Measurements from ENCODE around the gene CRELD2. TPM values are rescaled to one million over a fixed set of nuclear protein-coding genes. Genes with fewer than 3 reads are reported as not detected.

CRELD2 gene
- polyA plus RNA-seq, 3 donors: 20.3 to 33.2 (median 27.6) TPM

DNA sequence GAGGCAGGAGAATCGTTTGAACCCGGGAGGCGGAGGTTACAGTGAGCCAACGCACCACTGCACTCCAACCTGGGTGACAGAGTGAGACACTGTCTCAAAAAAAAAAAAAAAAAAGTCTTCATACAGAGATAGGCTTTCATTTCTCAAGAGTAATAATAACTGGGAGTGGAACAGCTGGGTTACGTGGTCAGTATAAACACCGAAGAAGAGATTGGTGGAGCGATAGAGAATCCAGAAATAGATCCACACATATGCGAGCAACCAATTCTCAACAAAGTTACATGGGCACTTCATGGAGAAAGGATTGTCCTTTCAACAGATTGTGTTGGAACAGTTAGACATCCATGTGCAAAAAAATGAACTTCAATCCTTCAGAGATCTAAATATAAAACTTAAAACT lies 40.2 kb upstream of the CRELD2 start:
- H3K4me1 ChIP-seq (ENCODE audit: control insufficient read depth in 1 of 2, insufficient read depth in 2 of 2, low read length in 2 of 2): no peaks in the 10 kb centered on the region
- H3K9ac ChIP-seq (ENCODE audit: insufficient read depth, low read length, poor library complexity, severe bottlenecking): no peak overlapping the region
- peaks cover 10% of the 10 kb centered on the region for H3K4me1 Mint-ChIP-seq
- H3K27me3 Mint-ChIP-seq (ENCODE audit: low read depth in 3 of 3): peaks cover 0 to 2% (median 0%) of the 10 kb centered on the region in 3 donors
- H3K79me2 ChIP-seq (ENCODE audit: insufficient read depth, low read length): peaks cover 97% of the 10 kb centered on the region
- H3K9me3 ChIP-seq (replicated peaks in 1 of 2; ENCODE audit: control insufficient read depth in 1 of 2, insufficient read depth in 1 of 2, low read length in 2 of 2): peaks cover 0 to 25% of the 10 kb centered on the region in 2 donors
- intact Hi-C loops (cut with micrococcal nuclease): no loop called here
- no peak overlapping the region for H3K27ac Mint-ChIP-seq
- H3K27ac ChIP-seq (ENCODE audit: low read depth in 1 of 2, low read length in 2 of 2): no peak overlapping the region
- no peak for DNase-seq
- no peak for TF ChIP-seq CTCF (IDR thresholded peaks at IDR 0.05)
- no peak overlapping the region for H2AFZ ChIP-seq (ENCODE audit: insufficient read depth, low read depth, low read length, poor library complexity, severe bottlenecking)
- no peak overlapping the region for H3K4me3 Mint-ChIP-seq
- H4K20me1 ChIP-seq (ENCODE audit: insufficient read depth, low read length): peaks cover 46% of the 10 kb centered on the region
- 100% methylated on average over 1 of the region's 8 CpGs for WGBS (ENCODE audit: insufficient coverage)
- H3K36me3 Mint-ChIP-seq: peaks cover 30 to 56% of the 10 kb centered on the region in 2 donors
- H3K9me3 Mint-ChIP-seq: peaks cover 8 to 27% (median 17%) of the 10 kb centered on the region in 7 donors
- peaks cover 6 to 33% of the 10 kb centered on the region in 2 donors for H3K36me3 ChIP-seq (replicated peaks in 1 of 2; ENCODE audit: control insufficient read depth in 1 of 2, insufficient read depth in 2 of 2, low read length in 2 of 2)
- no peak overlapping the region for H3K4me2 ChIP-seq (replicated peaks; ENCODE audit: extremely low read depth, low read length, poor library complexity, severe bottlenecking)
- H3K27me3 ChIP-seq (ENCODE audit: control insufficient read depth in 2 of 2, insufficient read depth in 2 of 2, low read length in 2 of 2): no peaks in the 10 kb centered on the region
- no peak overlapping the region for H3K4me3 ChIP-seq (replicated peaks in 1 of 3; ENCODE audit: low read depth in 2 of 3, low read length in 3 of 3)

DNA sequence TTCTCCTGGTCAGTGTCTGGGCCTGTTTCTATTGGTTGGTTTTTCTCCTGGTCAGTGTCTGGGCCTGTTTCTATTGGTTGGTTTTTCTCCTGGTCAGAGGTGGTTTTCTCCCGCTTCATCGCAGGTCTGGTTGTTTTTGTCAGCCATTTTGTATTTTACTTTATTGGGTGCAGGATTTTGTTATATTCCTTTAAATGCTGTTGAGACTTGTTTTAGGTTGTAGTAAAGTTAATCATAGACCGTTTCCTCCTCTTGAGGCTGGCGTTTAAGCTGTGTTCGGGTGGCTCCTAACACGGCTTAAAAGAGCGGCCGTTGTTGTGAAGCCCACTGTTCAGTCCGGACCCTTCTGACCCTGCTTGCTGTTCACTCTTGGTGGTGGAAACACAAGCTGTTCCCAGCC lies 38.6 kb upstream of the CRELD2 start:
- Mint-ChIP-seq H3K9me3 (peaks cover 8 to 38% (median 26%) of the 10 kb centered on the region in 7 donors), H3K4me1 (peaks cover 10% of the 10 kb centered on the region), H3K27ac (peak overlapping the region in 2 of 7 donors; percentile 3 to 19), H3K4me3 (no peak overlapping the region), H3K36me3 (peaks cover 39 to 62% of the 10 kb centered on the region in 2 donors), H3K27me3 (ENCODE audit: low read depth in 3 of 3) (peaks cover 0 to 2% (median 0%) of the 10 kb centered on the region in 3 donors)
- H3K4me2 ChIP-seq (replicated peaks; ENCODE audit: extremely low read depth, low read length, poor library complexity, severe bottlenecking): no peak overlapping the region
- H4K20me1 ChIP-seq (ENCODE audit: insufficient read depth, low read length): peaks cover 44% of the 10 kb centered on the region
- 100% methylated on average over 5 of the region's 9 CpGs for WGBS (ENCODE audit: insufficient coverage)
- no peak overlapping the region for H3K27ac ChIP-seq (ENCODE audit: low read depth in 1 of 2, low read length in 2 of 2)
- H3K79me2 ChIP-seq (ENCODE audit: insufficient read depth, low read length): peaks cover 96% of the 10 kb centered on the region
- H3K27me3 ChIP-seq (ENCODE audit: control insufficient read depth in 2 of 2, insufficient read depth in 2 of 2, low read length in 2 of 2): no peaks in the 10 kb centered on the region
- peaks cover 0 to 39% of the 10 kb centered on the region in 2 donors for H3K9me3 ChIP-seq (replicated peaks in 1 of 2; ENCODE audit: control insufficient read depth in 1 of 2, insufficient read depth in 1 of 2, low read length in 2 of 2)
- intact Hi-C loops (cut with micrococcal nuclease): no loop called here
- H3K4me1 ChIP-seq (ENCODE audit: control insufficient read depth in 1 of 2, insufficient read depth in 2 of 2, low read length in 2 of 2): no peaks in the 10 kb centered on the region
- no peak for DNase-seq
- H2AFZ ChIP-seq (ENCODE audit: insufficient read depth, low read depth, low read length, poor library complexity, severe bottlenecking): no peak overlapping the region
- TF ChIP-seq CTCF (IDR thresholded peaks at IDR 0.05): no peak
- H3K36me3 ChIP-seq (replicated peaks in 1 of 2; ENCODE audit: control insufficient read depth in 1 of 2, insufficient read depth in 2 of 2, low read length in 2 of 2): peaks cover 22 to 50% of the 10 kb centered on the region in 2 donors
- H3K9ac ChIP-seq (ENCODE audit: insufficient read depth, low read length, poor library complexity, severe bottlenecking): no peak overlapping the region
- H3K4me3 ChIP-seq (replicated peaks in 1 of 3; ENCODE audit: low read depth in 2 of 3, low read length in 3 of 3): no peak overlapping the region

All from CD14-positive monocyte (primary cell).